ENCODE data around the gene MELK. TPM values are rescaled to one million over a fixed set of nuclear protein-coding genes. Genes with fewer than 3 reads are reported as not detected.

MELK gene
- total RNA-seq (2016; rRNA removed; fragmentation: Illumina TruSeq; extraction: Trizol), result 50.4 and 59.1 TPM in 2 replicates
- total RNA-seq (2016; cell fraction: cytosol; rRNA removed; fragmentation: Illumina TruSeq; extraction: Trizol; ENCODE audit: low read depth), result 13.2 and 15.7 TPM in 2 replicates
- 47.2 and 60.4 TPM in 2 replicates for total RNA-seq (2016; cell fraction: insoluble cytoplasmic fraction; rRNA removed; fragmentation: Illumina TruSeq; extraction: Trizol)
- total RNA-seq (2016; cell fraction: membrane; rRNA removed; fragmentation: Illumina TruSeq; extraction: Trizol), result 24.2 and 27.3 TPM in 2 replicates
- 30.5 and 34.0 TPM in 2 replicates for total RNA-seq (2016; cell fraction: nucleus; rRNA removed; fragmentation: Illumina TruSeq; extraction: Trizol)
- 9.0 and 16.7 TPM in 2 replicates for polyA plus RNA-seq (2011; rRNA removed)
- 7.3 and 7.8 TPM in 2 replicates for polyA plus RNA-seq (2011; cell fraction: cytosol; rRNA removed)
- 4.2 and 5.8 TPM in 2 replicates for polyA plus RNA-seq (2011; cell fraction: nucleus; rRNA removed)
- polyA plus RNA-seq (2012), result 6.8 and 12.4 TPM in 2 replicates
- polyA plus RNA-seq (2016; cell fraction: cytosol; fragmentation: Illumina TruSeq; extraction: Trizol; ENCODE audit: low read depth), result 3.9 and 4.1 TPM in 2 replicates
- 51.4 and 54.8 TPM in 2 replicates for polyA plus RNA-seq (2016; cell fraction: insoluble cytoplasmic fraction; fragmentation: Illumina TruSeq; extraction: Trizol; ENCODE audit: low read depth)
- 11.6 and 11.9 TPM in 2 replicates for polyA plus RNA-seq (2016; cell fraction: membrane; fragmentation: Illumina TruSeq; extraction: Trizol; ENCODE audit: low read depth)
- polyA plus RNA-seq (2016; cell fraction: nucleus; fragmentation: Illumina TruSeq; extraction: Trizol; ENCODE audit: insufficient read depth, low read depth), result 38.6 and 40.3 TPM in 2 replicates
- polyA minus RNA-seq (2011; rRNA and poly(A)+ RNA removed; ENCODE audit: low replicate concordance), result 3.1 and 16.5 TPM in 2 replicates
- 10.1 and 12.9 TPM in 2 replicates for polyA minus RNA-seq (2011; cell fraction: cytosol; rRNA and poly(A)+ RNA removed)
- 10.4 and 11.7 TPM in 2 replicates for polyA minus RNA-seq (2011; cell fraction: nucleus; rRNA and poly(A)+ RNA removed)
- percentile 52 among the genes with signal in this experiment for Bru-seq, nascent RNA
- BruChase-seq, experiment 1, labeled RNA remaining after a 6-hour chase, result percentile 53 among the genes with signal in this experiment
- percentile 53 among the genes with signal in this experiment for BruChase-seq, experiment 2, labeled RNA remaining after a 2-hour chase
- long read RNA-seq, experiment 1, transcript MELK-201 (18 exons, 2,485 nt), result major isoform, 11 of 33 reads
- long read RNA-seq, experiment 1, partial matches to known transcripts, result 7 of 33 reads
- long read RNA-seq, experiment 1, other reads (novel, unspliced or antisense), result 13 of 33 reads
- long read RNA-seq, experiment 2, partial matches to known transcripts, result 1 of 7 reads
- long read RNA-seq, experiment 2, other reads (novel, unspliced or antisense), result 5 of 7 reads

DNA sequence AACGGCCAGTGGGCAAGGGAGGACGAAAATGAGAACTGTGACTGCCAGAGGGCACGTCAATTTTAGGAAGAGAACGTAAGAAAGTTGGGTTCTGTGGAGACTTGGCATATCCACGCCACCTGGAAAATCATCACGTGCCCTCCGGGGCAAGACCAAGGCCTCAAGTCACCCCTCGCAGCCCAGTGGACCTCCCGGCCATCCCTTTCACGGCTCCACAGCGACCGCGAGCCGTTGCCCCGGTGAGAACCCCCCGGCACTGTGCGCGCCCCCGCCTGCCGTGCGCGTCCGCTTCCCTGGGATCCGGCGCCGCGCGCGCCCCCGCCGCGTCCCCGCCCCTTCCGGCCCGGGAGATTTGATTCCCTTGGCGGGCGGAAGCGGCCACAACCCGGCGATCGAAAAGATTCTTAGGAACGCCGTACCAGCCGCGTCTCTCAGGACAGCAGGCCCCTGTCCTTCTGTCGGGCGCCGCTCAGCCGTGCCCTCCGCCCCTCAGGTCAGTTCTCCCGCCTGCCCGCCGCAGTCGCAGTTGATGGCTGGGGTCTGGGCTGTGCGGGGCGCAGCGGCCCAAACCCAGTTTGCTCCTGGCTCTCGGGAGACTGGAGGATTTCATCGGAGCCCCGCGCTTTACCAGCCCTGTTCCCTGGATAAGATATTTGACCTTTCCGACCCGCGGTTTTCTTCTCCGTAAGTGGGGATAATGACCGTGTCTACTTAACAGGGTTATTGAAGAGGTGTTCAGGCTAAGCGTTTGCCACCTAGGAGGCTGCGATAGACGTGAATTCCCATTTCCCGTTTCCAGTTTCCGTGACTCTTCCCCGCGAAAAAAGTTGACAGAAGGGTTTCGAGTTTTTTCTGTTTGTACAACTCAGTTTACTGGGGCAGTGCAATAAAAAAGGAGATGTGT lies at the start of gene MELK:
Gene MELK, plus strand, starts transcription at position 381 of the 904 bp plus-strand sequence. CDS start 8,787 bp downstream, outside the sequence.
- H3K9ac ChIP-seq (ENCODE audit: insufficient read depth, low read depth, low read length), result peak within 1 kb of the TSS; percentile 75
- peaks cover 37% of the 10 kb centered on the region for H3K79me2 ChIP-seq (ENCODE audit: insufficient read depth, low read length)
- H3K36me3 ChIP-seq (replicated peaks in 1 of 2; ENCODE audit: control insufficient read depth in 1 of 2, insufficient read depth in 2 of 2, low read length in 2 of 2), result no peaks in the 10 kb centered on the region; a peak in 1 of 5 replicates
- intact Hi-C loops (cut with micrococcal nuclease; ENCODE audit: unreplicated experiment), result no loop called here
- peak within 1 kb of the TSS; percentile 76 for H2AFZ ChIP-seq (ENCODE audit: low read length)
- POLR2A ChIA-PET, result no interaction called here
- TSS peak; percentile 78 for BruUV-seq (replicated peaks)
- in situ Hi-C loops (cut with HindIII; ENCODE audit: extremely low pct_ligation_motif_present, low pct_unique_long_range_greater_than_20kb), result no loop called here
- peak within 1 kb of the TSS; percentile 71 to 95 (median 87) for H3K4me3 ChIP-seq (replicated peaks in 1 of 3; ENCODE audit: insufficient read depth in 1 of 3, low read depth in 2 of 3, low read length in 3 of 3)
- H4K20me1 ChIP-seq (ENCODE audit: insufficient read depth, low read length), result no peaks in the 10 kb centered on the region
- H3K27ac ChIP-seq (ENCODE audit: extremely low read length, insufficient read depth, low read length), result peak within 1 kb of the TSS; percentile 76
- CTCF ChIA-PET (ENCODE audit: low intra/inter-chr PET ratio, low total read pairs), result no interaction called here
- 1% methylated on average over 42 of the region's 74 CpGs for WGBS (ENCODE audit: low lambda C conversion rate)
- no peaks in the 10 kb centered on the region for H3K9me3 ChIP-seq (ENCODE audit: low read length)
- peaks cover 56% of the 10 kb centered on the region for H3K4me1 ChIP-seq (ENCODE audit: insufficient read depth, low read length)
- ATAC-seq (peak; percentile 91), FAIRE-seq (no peak), DNase-seq (ENCODE audit: low spot score) (peak; percentile 71)
- no peaks in the 10 kb centered on the region; a peak in 1 of 5 replicates for H3K27me3 ChIP-seq (ENCODE audit: control insufficient read depth in 1 of 2, insufficient read depth in 2 of 2, low read length in 2 of 2)
- H3K4me2 ChIP-seq (ENCODE audit: low read depth, low read length), result peak within 1 kb of the TSS; percentile 83
- TF ChIP-seq, protein P1, sequence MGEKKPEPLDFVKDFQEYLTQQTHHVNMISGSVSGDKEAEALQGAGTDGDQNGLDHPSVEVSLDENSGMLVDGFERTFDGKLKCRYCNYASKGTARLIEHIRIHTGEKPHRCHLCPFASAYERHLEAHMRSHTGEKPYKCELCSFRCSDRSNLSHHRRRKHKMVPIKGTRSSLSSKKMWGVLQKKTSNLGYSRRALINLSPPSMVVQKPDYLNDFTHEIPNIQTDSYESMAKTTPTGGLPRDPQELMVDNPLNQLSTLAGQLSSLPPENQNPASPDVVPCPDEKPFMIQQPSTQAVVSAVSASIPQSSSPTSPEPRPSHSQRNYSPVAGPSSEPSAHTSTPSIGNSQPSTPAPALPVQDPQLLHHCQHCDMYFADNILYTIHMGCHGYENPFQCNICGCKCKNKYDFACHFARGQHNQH (CRISPR knock-in tag; IDR thresholded peaks at IDR 0.05), result peak; percentile 75; the same call in 1 of the 2 replicates
- TF ChIP-seq TBP (CRISPR knock-in tag; IDR thresholded peaks at IDR 0.05), result no peak
- TF ChIP-seq SRSF1 (optimal IDR thresholded peaks at IDR 0.05; ENCODE audit: low read depth, low read length), result no peak
- TF ChIP-seq HMG20A (CRISPR knock-in tag; IDR thresholded peaks at IDR 0.05; ENCODE audit: borderline replicate concordance), result no peak
- TF ChIP-seq, protein P2, sequence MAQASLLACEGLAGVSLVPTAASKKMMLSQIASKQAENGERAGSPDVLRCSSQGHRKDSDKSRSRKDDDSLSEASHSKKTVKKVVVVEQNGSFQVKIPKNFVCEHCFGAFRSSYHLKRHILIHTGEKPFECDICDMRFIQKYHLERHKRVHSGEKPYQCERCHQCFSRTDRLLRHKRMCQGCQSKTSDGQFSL (CRISPR knock-in tag; IDR thresholded peaks at IDR 0.05), result no peak
- peak; percentile 85; the same call in 1 of the 2 replicates for TF ChIP-seq ZNF709 (CRISPR knock-in tag; IDR thresholded peaks at IDR 0.05)
- no peak for TF ChIP-seq RELA (CRISPR knock-in tag; IDR thresholded peaks at IDR 0.05)
- TF ChIP-seq HDAC2 (CRISPR knock-in tag; IDR thresholded peaks at IDR 0.05), result peak; percentile 67; the same call in 1 of the 2 replicates
- TF ChIP-seq RFXANK (CRISPR knock-in tag; IDR thresholded peaks at IDR 0.05), result no peak
- no peak for TF ChIP-seq CENPT (CRISPR knock-in tag; IDR thresholded peaks at IDR 0.05; ENCODE audit: low read depth)
- no peak for TF ChIP-seq BRD4 (CRISPR knock-in tag; IDR thresholded peaks at IDR 0.05)
- TF ChIP-seq, protein P3, sequence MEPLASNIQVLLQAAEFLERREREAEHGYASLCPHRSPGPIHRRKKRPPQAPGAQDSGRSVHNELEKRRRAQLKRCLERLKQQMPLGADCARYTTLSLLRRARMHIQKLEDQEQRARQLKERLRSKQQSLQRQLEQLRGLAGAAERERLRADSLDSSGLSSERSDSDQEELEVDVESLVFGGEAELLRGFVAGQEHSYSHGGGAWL (CRISPR knock-in tag; IDR thresholded peaks at IDR 0.05), result 0 out of 2 replicates have a peak, but pooled peaks have one; percentile 43
- no peak for TF ChIP-seq SMARCE1 (IDR thresholded peaks at IDR 0.05; ENCODE audit: borderline replicate concordance)
- TF ChIP-seq ZSCAN20 (CRISPR knock-in tag; IDR thresholded peaks at IDR 0.05; ENCODE audit: borderline replicate concordance), result no peak
- TF ChIP-seq ZBTB38 (CRISPR knock-in tag; IDR thresholded peaks at IDR 0.05), result peak; percentile 54; the same call in 1 of the 2 replicates
- TF ChIP-seq REL (CRISPR knock-in tag; conservative IDR thresholded peaks at IDR 0.05), result peak; percentile 73; the same call in 1 of the 2 replicates
- TF ChIP-seq SMAD9 (CRISPR knock-in tag; IDR thresholded peaks at IDR 0.05), result no peak
- no peak for TF ChIP-seq WIZ (CRISPR knock-in tag; IDR thresholded peaks at IDR 0.05)
